ENCODE data around the gene CNN1.
A peak's percentile ranks its signal among the peaks of the same experiment; 100 is the strongest.
"Not testable (repeated sequence)": the region's sequence is repeated elsewhere in the genome, so short reads cannot be mapped to it uniquely, and the experiment has no call there.

Gene CNN1

GRCh38 chr19:11594084-11594483, 55.4 kb downstream of the CNN1 start:
- no peak for TF ChIP-seq CTCF (IDR thresholded peaks at IDR 0.05; ENCODE audit: low read depth, low read length)
- DNase-seq (ENCODE audit: low read depth in 2 of 2), result no peak
- no peak overlapping the region for H3K4me3 ChIP-seq (replicated peaks in 1 of 2; ENCODE audit: low read depth in 2 of 2, low read length in 2 of 2)

GRCh38 chr19:11596156-11596555, 57.5 kb downstream of the CNN1 start:
- no peak for TF ChIP-seq CTCF (IDR thresholded peaks at IDR 0.05; ENCODE audit: low read depth, low read length)
- H3K4me3 ChIP-seq (replicated peaks in 1 of 2; ENCODE audit: low read depth in 2 of 2, low read length in 2 of 2), result no peak overlapping the region

GRCh38 chr19:11597202-11598102, 58.8 kb downstream of the CNN1 start, which contains the start of gene ZNF627:
Gene ZNF627, plus strand, starts transcription at chr19:11597483. Its CDS starts 145 bp downstream, at chr19:11597628.
- peak within 1 kb of the TSS; percentile 76 to 89 for H3K4me3 ChIP-seq (replicated peaks in 1 of 2; ENCODE audit: low read depth in 2 of 2, low read length in 2 of 2)
- peak; percentile 99 for DNase-seq (ENCODE audit: low read depth in 2 of 2)
- TF ChIP-seq CTCF (IDR thresholded peaks at IDR 0.05; ENCODE audit: low read depth, low read length), result no peak

More at GRCh38 chr19:11596156-11596555, 57.5 kb downstream of the CNN1 start:
- no peak for DNase-seq (ENCODE audit: low read depth in 2 of 2)

GRCh38 chr19:11598103-11598483, 59.4 kb downstream of the CNN1 start:
- TF ChIP-seq CTCF (IDR thresholded peaks at IDR 0.05; ENCODE audit: low read depth, low read length), result no peak
- DNase-seq (ENCODE audit: low read depth in 2 of 2), result peak in 1 of 2 donors; percentile 47
- H3K4me3 ChIP-seq (replicated peaks in 1 of 2; ENCODE audit: low read depth in 2 of 2, low read length in 2 of 2), result peak overlapping the region; percentile 76 to 89

- no peak for TF ChIP-seq CTCF (IDR thresholded peaks at IDR 0.05; ENCODE audit: low read depth, low read length)
- no peak overlapping the region for H3K4me3 ChIP-seq (replicated peaks in 1 of 2; ENCODE audit: low read depth in 2 of 2, low read length in 2 of 2)
Observed at GRCh38 chr19:11598746-11599145, 60.1 kb downstream of the CNN1 start.

GRCh38 chr19:11599704-11600103, 61.1 kb downstream of the CNN1 start:
- not testable (repeated sequence) for H3K4me3 ChIP-seq (replicated peaks in 1 of 2; ENCODE audit: low read depth in 2 of 2, low read length in 2 of 2); DNase-seq (ENCODE audit: low read depth in 2 of 2)

More at GRCh38 chr19:11598746-11599145, 60.1 kb downstream of the CNN1 start:
- no peak for DNase-seq (ENCODE audit: low read depth in 2 of 2)

Data from cardiac fibroblast (primary cell).